Stimulated activated CD8-positive, alpha-beta memory T cell treated with anti-CD3 and anti-CD28 coated beads, Interleukin-4, amount 100 ng/mL, for 1 hour (primary cell): ENCODE data around the gene ZFP62.

ENCODE experiments used
- DNase-seq, 2 donors: peaks; one replicate each; pipeline ENCODE4 v3.0.0-alpha.2; 2020; ENCODE audit warnings: low read depth in 2 of 2, low spot score in 1 of 2

ZFP62 gene

DNA sequence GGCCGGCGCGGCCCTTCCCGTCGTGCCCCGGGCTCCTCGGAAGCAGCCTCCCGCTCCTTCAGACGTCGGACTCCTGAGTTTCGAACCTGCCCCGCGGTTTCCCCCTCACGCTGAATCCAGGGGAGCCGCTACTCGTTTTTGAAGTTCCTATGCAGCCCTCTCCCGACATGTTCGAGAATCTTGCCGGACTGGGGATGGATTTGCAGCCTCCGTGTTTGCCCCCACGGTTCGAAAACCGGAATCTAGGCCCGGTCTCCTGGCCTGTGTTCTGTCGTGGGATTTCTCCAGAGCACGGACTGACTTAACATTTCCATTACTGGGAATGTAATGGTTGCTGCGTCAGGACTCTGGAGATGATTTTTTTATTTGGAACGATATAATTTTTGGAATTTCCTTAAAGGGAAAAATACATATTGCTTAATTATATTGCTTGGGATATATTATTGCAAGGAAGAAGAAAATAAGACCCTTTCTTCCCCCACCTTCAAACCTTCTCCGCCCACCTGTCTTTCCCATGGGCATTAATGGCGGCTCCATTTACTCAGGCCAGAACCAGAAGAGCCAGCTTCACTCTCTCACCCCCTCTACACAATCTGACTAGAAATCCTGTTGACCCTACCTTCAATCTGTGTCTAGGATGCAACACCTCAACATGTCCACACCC is 50.0 kb downstream of the ZFP62 start:
- DNase-seq, result no peak

DNA sequence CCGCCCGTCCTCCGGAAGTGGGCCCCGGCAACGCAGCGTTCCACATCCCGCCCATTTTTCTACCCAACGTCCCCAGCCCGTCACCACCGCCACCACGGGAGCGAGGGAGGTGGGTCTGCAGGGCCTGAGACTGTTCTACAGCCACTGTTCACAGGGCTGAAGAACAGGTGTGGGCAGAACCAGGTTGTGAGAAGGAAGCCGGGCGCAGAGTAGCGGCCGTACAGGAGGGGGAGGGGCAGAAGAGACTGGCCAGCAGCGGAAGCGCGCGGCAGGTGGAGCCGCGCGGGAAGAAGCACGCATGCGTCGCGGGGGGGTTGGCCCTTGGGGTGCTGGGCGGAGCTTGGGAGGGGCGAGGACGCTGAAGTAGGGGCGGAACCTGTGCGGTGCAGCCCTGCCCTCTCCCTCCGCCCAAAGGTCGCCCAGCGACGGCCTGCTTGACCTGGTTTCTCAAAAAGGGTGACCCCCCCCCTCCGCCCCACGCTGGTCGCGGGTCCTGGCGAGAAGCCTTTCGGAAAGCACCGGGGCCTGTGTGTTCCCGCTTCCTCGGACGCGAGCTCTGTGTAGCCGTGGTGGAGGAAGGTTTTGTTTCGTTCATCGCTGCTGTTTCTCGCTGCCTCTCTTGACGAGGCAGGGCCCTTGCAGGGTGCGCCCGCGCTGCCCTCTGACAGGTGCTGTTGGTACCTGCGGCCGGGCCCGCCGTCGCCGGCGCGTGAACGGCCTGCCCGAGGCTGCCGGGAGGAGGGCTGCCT is 50.7 kb downstream of the ZFP62 start:
- peak; percentile 92 to 95 for DNase-seq

DNA sequence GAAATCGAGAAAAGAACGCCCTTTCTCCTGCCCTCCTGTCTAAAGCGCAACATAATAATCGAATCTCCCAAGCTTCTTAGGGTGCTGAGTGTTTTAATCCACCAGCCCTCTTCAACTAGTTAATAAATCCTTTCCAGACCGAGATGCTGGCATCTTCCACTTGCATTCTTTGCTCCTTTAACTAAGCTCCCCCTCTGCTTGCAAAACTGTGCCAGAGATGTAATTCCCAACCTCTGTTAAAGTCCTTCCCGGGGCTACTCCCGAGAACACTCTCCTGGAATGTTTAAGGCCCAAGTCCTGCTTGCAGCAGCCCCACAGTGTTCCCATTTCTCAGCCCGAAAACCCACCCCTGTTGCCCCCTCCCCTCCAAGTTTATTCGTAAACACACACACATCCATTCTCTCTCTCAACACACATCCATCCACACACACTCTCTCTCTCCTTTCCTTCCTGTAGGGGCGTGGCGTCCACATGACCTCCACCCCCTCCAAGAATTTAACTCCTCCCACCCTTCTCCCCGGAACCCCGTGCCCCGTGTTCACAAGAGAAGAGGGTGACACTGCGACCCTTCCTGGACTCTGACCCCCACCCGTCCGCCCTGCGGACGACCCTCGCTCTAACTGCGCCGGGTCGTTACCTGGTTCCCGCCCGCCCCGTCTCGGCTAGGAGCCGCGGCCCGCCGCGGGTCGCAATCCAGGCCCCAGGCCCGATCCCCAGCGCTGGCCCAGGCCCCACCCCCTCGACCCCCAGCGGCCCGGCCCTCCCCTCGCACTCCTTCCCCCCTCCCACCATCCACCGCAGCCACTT is 51.5 kb downstream of the ZFP62 start:
- peak; percentile 64 to 75 for DNase-seq

DNA sequence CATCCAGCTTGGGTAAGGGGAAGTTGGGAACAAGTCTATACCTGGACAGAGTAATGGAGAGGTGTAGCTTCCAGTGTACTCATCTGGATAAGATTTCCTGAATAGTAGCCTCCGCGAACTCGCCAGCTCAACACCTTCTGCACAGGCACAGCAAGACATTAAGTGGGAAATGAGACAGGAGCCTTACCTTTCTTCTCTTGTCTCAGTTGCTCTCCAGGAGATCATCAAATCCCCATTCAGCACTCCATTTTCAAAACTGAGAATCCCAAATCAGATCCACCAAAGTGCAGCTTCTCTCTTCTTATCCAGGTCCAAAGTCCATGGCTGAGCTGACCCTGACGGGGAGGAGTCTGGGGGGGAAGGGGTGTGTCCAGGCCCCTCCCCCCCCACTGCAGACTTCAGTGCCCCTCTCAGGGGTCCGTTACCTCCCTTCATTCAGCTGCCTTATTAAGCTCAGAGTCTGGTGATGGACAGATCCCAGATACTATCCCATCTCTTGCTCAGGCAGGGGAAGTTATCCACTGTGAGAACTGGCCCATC is 52.5 kb downstream of the ZFP62 start:
- DNase-seq, result no peak

DNA sequence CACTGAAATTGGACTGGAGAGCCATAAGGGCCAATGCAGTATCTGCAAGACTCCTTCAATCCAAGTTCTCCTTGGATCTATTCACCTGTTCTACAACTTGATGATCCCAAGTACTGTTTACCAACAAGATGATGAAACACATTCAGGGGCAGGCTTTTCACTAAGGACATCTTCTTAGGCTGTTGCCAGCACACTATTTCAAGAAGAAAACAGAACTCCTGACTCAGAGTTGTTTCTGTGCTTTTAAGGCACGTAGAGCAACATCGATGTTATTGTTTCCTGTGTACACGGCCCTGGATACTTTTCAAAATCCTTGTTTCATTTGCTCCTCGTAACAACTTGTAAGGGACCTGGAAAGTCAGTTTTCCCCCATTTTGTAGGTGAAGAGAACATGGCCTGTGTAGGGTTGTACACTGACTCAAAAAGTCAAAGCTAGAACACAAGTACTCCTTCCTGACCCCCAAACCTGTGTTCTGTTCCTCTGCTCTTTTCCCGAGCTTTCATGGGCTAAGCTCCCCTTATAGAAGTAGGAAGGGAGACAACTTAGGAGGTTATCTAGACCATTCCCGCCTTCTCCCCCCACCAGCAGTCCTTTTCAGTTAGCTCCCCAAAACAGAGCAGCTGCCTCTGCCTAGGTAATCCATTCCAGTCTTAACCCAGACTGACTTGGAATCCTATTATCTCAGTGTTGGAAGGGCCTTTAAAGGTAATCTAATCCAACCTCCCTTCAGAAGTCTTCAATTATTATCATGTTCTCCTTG is 53.2 kb downstream of the ZFP62 start:
- no peak for DNase-seq

DNA sequence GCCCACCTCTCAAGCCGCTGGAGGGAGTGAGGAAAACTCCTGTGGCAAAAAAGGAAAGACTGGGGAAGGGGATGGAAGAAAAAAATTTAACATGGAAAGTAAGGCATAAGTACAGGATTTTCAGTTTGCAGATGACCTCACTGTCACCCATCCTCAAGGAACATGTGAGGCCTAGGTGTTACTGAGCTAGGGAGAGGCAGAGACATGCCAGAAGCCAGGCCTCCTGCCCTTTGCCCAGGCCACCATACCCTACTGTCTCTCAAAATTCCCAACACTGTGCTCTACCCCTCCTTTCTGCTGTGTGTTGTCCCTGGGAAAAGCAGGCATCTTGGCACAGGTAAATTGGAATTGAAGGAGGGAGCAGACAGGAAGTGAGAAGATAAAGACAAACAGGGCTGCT is 54.0 kb downstream of the ZFP62 start:
- DNase-seq, result no peak

DNA sequence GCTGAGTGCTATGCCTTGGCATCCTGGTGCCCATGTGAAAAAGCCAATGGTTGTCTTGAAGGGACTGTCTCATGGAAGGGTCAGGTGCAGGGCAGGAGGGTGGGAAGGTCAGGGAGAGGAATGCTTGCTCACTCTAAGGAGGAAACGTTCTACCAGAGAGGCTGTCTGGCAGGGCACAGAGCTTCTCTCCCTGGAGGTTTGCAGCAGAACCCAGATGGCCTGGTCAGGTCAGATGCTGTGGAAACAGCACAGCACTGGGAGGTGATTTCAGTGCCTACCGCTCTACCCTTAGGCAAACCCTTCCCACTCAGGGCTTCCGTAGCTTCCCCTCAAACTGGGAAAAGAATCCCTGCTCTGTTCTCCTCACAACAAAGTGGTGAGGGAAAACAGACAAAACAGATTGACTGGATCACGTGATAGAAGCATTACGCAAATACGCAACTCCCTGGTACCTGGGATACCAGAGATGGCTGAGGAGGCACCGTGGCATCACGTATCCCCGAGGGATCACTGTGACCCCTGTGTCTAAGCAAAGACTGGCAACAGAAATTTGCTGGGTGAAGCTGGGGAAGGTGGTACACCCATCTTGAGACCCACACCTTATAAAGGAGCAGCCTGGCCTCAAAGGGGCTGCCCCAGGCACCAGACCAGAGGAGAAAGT is 54.6 kb downstream of the ZFP62 start:
- no peak for DNase-seq

DNA sequence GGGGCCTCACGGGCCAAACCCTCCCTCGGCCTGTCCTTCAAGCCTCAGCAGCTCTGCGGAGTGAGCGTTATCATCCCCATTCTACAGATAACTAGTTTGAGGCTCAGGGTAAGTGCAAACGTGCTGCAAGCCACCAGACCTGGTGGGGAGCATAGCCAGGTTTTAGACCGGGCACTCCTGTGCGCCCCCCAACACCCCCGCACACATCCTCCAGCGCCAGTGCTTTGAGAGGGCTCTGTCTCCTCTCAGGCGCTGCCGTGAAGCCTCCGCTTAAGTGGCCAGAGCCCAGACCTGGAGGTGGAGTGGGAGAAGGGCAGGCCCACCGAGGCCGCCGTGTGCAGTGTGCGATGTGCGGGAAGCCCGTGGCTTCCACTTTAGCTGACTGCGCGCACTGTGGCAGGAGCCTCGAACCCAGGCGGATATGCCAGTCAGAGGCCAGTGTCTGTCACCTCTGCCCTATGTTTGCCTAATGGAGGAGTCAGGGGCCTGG is 56.9 kb downstream of the ZFP62 start:
- no peak for DNase-seq

DNA sequence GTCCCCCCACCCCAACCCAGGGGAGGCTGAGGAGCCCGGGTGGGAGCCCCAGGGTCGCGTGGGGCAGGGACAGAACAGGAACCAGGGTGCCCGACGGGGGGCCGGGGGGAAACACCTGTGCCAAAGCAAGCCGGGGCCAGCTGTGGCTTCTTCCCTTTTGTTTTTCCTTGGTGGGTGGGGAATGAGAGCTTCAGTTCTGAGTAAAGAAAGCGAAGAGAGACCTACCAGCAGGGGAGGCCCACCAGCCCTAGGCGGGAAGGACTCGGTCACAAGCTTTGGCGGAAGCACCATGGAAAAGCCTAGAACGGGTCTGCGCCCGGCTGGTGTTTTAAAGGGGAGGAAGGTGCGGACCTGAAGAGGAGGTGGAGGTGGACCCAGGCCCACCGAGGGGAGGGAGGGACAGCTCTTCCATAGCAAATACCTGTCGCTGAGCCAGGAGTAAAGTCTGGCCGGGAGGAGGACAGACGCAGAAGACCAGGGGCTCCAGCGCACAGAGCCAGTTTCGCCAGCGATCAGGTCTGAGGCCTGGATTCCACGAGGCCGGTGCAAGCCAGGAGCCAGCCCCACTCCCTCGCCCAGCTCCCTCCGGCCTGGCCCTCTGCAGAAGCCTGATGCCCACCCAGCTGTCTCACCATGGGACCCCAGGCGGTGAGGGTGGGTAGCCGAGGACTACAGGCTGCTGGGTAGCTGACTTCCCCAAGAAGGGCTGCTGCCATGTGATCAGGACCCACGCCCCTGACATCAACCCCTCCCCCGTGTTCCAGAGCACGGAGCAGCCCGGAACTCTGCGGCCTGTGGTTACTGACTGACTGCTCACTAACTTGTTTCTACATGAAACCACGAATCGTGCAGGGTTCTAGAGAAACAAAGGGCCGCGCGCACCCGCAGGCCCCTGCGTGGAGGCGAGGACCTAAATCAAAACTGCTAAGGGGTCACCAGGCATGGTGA is 57.6 kb downstream of the ZFP62 start:
- DNase-seq, result peak; percentile 70 to 77

DNA sequence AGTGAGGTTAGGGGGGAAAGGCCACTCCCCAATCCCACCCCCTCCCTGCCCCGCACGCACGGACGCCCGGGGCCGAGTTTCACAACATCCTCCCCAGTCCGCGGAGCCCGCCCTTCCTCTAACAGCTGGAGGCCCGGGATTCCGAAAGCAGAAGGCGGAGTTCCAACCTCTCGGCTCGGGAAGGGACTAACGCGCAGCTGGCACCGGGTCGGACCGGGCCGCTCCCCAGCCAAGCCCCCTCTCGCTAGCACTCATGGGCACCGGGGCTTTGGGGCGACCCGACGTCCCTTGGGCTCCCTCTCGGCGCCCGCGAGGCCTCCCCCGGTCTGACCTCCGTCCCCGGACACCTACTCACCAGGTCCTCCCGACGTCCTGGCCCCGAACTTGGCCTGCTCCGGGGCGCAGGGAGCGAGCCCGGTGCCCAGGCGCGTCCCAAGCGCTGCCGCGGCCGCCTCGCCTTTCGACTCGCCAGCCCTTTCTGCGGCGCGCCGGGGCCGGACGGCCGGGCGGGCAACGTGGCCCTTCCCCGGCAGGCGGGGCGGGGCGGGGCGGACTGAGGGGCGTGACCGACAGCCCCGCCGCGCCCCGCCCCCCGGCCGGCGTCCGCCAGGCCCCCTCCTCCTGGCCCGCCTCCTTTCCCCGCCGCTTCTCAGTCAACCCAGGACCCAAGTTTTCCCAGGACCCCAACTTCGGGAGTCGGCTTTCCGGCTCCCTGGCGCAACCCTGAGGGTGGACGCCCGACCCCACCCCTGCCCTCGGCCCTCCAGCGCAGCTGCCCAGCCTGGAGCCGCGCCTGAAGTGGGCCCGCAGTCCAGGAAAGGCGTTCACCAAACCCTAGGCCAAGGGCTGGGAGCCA is 58.5 kb downstream of the ZFP62 start, which contains the start of gene MGAT1:
Gene MGAT1 (minus strand): TSS at position 482 of the 856 bp plus-strand sequence. CDS start 9,835 bp downstream, outside the sequence.
- peak; percentile 62 to 69 for DNase-seq

DNA sequence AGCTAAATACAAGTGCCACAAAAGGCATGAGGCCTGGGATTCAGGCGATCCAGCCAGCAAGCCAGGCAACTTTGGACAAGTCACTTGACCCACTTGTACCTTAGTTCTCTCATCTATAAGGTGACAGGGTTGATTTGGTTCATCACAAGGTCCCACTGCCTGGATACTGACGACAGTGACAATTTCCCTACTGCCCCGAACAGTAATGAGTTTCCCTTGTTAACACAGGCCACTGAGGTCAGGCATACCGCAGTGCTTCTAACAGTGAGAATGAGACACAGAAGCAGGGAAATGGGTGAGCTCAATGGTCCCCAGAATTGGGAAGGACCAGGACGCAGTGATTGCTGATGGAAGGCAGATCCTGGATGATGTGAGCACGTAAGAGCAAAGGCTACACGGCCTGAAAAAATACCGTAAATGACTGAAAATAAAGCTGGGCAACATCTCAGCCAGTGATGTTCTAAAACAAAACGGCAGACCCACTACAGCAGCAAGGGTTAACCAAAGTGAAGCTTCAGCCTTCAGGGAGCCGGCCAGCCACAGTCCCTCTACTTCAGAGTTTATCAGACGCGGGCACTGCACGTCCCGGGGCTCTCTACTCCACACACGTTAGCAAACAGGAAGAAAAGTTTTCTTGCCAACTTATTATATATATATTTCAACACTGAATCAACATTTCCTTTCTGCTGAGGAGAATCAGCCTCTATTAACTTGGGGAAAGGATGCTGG is 59.3 kb downstream of the ZFP62 start:
- DNase-seq, result no peak

DNA sequence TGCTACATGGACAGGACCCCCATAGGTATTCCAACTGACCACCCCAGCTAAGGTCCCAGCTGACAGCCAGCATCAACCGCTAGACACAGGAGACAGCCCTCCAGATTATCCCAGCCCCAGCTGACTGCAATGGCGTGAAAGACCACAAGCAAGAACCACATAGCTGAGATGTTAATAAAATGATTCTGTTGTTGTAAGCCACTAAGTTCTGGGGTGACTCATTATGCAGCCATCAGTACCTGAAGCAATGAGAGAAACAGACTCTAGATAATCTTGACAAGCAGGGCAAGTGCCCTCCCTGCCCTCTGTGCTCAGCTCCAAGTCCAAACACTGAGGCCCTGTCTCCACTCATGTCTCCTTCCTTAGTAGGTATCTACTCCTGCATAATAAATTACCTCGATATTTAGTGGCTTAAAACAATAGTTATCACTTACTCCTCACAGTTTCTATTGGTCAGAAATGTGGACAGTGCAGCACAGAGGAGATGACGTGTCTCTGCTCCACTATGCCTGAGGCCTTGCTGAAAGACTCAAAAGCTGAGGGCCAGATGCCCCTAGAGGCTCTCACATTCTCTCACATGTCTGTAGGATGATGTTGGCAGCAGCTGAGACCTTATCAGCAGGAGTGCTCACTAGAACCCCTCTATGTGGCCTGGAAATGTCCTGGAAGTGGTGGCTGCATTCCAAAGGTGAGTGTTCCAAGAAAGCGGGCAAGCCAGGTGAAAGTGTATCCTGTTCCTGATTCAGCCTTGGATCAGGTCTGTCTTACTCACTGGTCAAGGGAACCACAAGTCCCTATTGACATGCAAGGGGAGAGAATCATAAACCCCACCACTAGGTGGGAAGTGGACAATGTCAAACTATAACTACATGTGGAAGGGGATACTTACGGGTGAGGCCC is 60.9 kb downstream of the ZFP62 start:
- no peak for DNase-seq

DNA sequence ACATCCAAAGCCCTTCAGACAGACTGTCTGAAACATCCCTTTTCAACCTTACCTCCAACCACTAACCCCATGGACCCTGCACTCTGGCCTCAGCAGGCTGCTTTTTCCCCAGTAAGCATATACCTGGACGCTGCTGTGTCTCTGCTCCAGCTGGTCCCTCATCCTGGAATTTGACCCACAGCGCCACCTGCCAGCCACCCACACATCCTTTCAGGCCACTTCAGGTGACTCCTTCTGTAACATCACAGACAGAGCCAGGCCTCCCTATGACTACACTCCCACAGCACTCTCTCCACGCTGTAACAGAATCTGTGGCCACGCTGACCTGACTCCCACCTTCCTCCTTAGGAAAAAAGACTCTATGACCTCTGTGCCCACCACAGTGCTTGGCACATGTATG is 61.9 kb downstream of the ZFP62 start:
- no peak for DNase-seq

DNA sequence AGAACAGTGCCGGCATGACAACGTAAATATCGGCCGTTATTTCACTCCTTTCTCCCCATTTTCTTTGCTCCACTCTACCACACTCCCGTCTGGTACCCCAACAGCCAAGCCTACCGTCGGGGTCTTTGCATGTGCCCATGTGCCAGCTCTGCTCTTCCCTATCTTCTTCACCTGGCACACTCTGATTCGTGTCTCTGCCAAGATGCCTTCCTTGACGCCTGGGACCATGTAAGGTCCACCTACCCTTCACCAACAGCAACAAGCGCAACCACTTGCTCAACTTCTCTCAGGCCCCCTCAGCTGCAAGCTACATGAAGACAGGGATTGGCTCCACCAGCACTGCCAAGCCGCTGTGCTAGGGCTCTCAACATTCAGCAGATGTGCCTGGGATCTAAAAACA is 62.9 kb downstream of the ZFP62 start:
- no peak for DNase-seq
